CD4-positive, alpha-beta T cell treated with Interleukin-21 for 1 hour (primary cell): ENCODE data around the gene MST1R.

ENCODE experiments used
- DNase-seq: peaks from one replicate; pipeline ENCODE4 v3.0.0-alpha.2; 2020

MST1R gene

GRCh38 chr3:49872801-49873281 lies 30.8 kb downstream of the MST1R start:
- peak; percentile 33 for DNase-seq

- DNase-seq, result no peak
Observed at GRCh38 chr3:49871531-49872153, 32.0 kb downstream of the MST1R start.

- peak; percentile 17 for DNase-seq
Observed at GRCh38 chr3:49869525-49870126, 34.0 kb downstream of the MST1R start, which contains the start of gene CAMKV. Gene CAMKV (minus strand): TSS chr3:49869906. CDS start chr3:49862388, 7,518 bp downstream.

- DNase-seq, result no peak
Observed at GRCh38 chr3:49868862-49869466, 34.7 kb downstream of the MST1R start.

- no peak for DNase-seq
Observed at GRCh38 chr3:49867871-49868321, 35.8 kb downstream of the MST1R start.

- no peak for DNase-seq
Observed at GRCh38 chr3:49867400-49867799, 36.3 kb downstream of the MST1R start.

GRCh38 chr3:49865198-49865784 lies 38.4 kb downstream of the MST1R start:
- no peak for DNase-seq

GRCh38 chr3:49864505-49864904 lies 39.2 kb downstream of the MST1R start:
- no peak for DNase-seq

- DNase-seq, result no peak
Observed at GRCh38 chr3:49859576-49860305, 43.9 kb downstream of the MST1R start.

GRCh38 chr3:49856181-49857005 lies 47.3 kb downstream of the MST1R start, which contains the start of gene TRAIP:
Gene TRAIP (minus strand): TSS chr3:49856564. CDS start chr3:49856453, 111 bp downstream.
- peak; percentile 96 for DNase-seq

GRCh38 chr3:49855662-49856061 lies 48.0 kb downstream of the MST1R start:
- DNase-seq, result no peak

GRCh38 chr3:49845694-49846093 lies 58.0 kb downstream of the MST1R start:
- DNase-seq, result no peak

GRCh38 chr3:49844464-49845183 lies 59.0 kb downstream of the MST1R start:
- no peak for DNase-seq

- DNase-seq, result no peak
Observed at GRCh38 chr3:49842843-49843517, 60.7 kb downstream of the MST1R start.

- no peak for DNase-seq
Observed at GRCh38 chr3:49841806-49842205, 61.9 kb downstream of the MST1R start.

- DNase-seq, result no peak
Observed at GRCh38 chr3:49841126-49841696, 62.5 kb downstream of the MST1R start.

GRCh38 chr3:49840388-49840787 lies 63.3 kb downstream of the MST1R start:
- no peak for DNase-seq

GRCh38 chr3:49839193-49839809 lies 64.4 kb downstream of the MST1R start:
- peak; percentile 86 for DNase-seq
